ENCODE data around the gene PHC2.

The PHC2 gene

GRCh38 chr1:33328817-33329216 lies 102.1 kb downstream of the PHC2 start:
- no peak overlapping the region for H3K4me3 ChIP-seq (ENCODE audit: low read length)
- no peak overlapping the region for H3K27ac ChIP-seq (ENCODE audit: low read depth, low read length)
- no peaks in the 10 kb centered on the region for H3K4me1 ChIP-seq (ENCODE audit: insufficient read depth, low read length)
- H3K27me3 ChIP-seq (ENCODE audit: insufficient read depth, low read length): no peaks in the 10 kb centered on the region
- H3K36me3 ChIP-seq (ENCODE audit: insufficient read depth, low read length): peaks cover 93% of the 10 kb centered on the region
- WGBS: 96% methylated on average over 12 of the region's 12 CpGs
- no peaks in the 10 kb centered on the region for H3K9me3 ChIP-seq (ENCODE audit: insufficient read depth, low read depth, low read length)
- no peak overlapping the region for H3K9ac ChIP-seq (ENCODE audit: low read depth, low read length)

DNA sequence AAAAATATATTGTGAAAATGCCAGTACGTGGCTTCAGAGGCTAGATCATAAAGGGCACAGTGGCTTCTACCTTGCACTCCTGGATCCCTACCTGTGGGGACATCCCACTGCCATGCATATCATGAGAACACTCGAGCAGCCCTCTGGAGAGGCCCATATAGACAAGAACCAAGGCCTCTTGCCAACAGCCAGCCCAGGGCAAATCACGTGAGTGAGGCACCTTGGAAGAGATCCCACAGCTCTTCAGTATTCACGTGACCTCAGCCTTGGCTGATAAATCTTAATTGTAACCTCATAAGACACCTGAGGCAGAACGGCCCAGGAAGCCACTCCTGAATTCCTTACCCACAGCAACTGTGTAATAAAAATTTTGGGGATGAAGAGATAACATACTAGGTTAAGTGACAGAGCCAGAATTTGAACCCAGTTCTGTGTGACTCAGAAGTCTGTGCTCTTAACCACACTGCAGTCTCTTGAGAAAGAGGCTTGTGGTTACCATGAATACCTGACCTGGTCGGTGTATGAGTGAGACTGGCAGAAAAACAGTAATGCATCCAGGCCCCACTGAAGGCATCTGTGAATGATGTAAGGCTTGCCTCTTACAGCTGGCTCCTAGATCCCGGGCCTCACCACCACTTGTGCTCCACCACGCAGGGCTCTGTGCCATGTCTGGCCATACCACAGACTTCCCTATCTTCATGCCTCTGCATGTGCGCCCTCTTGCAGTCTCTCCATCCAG lies 103.1 kb downstream of the PHC2 start:
- Histone ChIP-seq H3K9me3 (ENCODE audit: insufficient read depth, low read depth, low read length) (no peaks in the 10 kb centered on the region), H3K27ac (ENCODE audit: low read depth, low read length) (no peak overlapping the region), H3K9ac (ENCODE audit: low read depth, low read length) (no peak overlapping the region), H3K4me1 (ENCODE audit: insufficient read depth, low read length) (no peaks in the 10 kb centered on the region), H3K36me3 (ENCODE audit: insufficient read depth, low read length) (peaks cover 93% of the 10 kb centered on the region), H3K4me3 (ENCODE audit: low read length) (no peak overlapping the region), H3K27me3 (ENCODE audit: insufficient read depth, low read length) (no peaks in the 10 kb centered on the region)
- 91% methylated on average over 9 of the region's 9 CpGs for WGBS

DNA sequence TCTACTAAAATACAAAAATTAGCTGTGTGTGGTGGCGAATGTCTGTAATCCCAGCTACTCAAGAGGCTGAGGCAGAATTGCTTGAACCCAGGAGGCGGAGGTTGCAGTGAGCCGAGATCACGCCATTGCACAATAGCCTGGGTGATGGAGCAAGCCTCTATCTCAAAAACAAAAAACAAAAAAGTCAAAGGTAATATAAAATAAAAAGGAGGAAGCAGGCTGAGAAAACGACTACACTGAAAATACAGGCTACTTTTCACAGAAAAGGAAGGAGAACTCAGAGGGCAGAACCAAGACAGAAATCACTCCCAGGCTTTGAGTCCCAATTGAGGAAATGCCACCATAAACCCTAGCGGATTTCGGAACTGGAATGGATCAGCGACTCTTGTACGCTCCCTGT lies 104.1 kb downstream of the PHC2 start:
- Histone ChIP-seq H3K4me3 (ENCODE audit: low read length) (no peak overlapping the region), H3K27ac (ENCODE audit: low read depth, low read length) (no peak overlapping the region), H3K27me3 (ENCODE audit: insufficient read depth, low read length) (no peaks in the 10 kb centered on the region), H3K9ac (ENCODE audit: low read depth, low read length) (no peak overlapping the region), H3K36me3 (ENCODE audit: insufficient read depth, low read length) (peaks cover 86% of the 10 kb centered on the region), H3K9me3 (ENCODE audit: insufficient read depth, low read depth, low read length) (no peaks in the 10 kb centered on the region), H3K4me1 (ENCODE audit: insufficient read depth, low read length) (no peaks in the 10 kb centered on the region)
- WGBS: 93% methylated on average over 9 of the region's 9 CpGs

DNA sequence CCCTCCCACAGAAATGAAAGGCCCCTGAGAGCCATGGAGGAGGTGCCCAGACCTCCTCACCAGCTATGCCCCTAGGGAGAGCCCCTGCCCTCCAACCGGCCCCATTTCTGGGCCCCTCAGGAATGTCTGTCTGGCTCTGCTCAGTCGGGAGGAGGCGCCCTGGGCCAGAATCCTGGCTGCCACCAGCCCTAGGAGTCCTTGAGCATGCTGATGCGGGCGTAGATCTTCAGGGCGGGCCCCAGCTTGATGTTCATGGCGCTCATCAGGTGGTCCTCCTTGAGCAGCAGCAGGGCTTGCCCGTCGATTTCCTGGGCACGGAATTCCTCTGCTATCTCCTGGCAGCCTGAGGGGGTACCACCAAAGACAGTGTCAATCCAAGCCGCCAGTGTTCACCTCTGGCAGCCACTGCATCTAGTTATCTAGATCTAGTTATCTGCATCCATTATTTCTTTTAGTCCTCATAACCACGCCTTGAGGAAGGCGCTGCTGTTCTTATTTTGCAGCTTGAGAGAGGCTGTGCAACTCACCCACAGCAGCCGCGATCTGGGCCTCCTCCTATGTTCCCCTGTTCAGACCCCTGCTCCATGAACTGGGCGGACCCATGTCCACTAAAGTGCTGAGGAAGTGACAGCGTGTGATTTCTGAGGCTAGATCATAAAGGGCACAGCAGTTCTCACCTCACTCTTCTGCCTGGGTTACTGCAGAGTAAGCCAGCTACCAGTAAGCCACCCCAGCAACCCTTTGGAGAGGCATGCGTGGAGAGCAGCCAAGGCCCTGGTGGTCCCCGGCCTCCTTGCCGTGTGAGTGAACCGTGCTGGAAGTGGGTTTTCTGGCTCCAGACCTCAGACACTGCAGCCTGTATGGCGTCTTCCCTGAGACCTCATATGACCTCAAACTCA lies 106.0 kb downstream of the PHC2 start:
- no peak overlapping the region for H3K27ac ChIP-seq (ENCODE audit: low read depth, low read length)
- H3K36me3 ChIP-seq (ENCODE audit: insufficient read depth, low read length): peaks cover 68% of the 10 kb centered on the region

GRCh38 chr1:33323663-33324477 lies 107.0 kb downstream of the PHC2 start:
- H3K9ac ChIP-seq (ENCODE audit: low read depth, low read length): no peak overlapping the region
- no peaks in the 10 kb centered on the region for H3K27me3 ChIP-seq (ENCODE audit: insufficient read depth, low read length)
- peaks cover 57% of the 10 kb centered on the region for H3K36me3 ChIP-seq (ENCODE audit: insufficient read depth, low read length)
- H3K4me1 ChIP-seq (ENCODE audit: insufficient read depth, low read length): no peaks in the 10 kb centered on the region
- WGBS: 86% methylated on average over 14 of the region's 14 CpGs
- H3K4me3 ChIP-seq (ENCODE audit: low read length): no peak overlapping the region
- H3K27ac ChIP-seq (ENCODE audit: low read depth, low read length): no peak overlapping the region
- H3K9me3 ChIP-seq (ENCODE audit: insufficient read depth, low read depth, low read length): no peaks in the 10 kb centered on the region

More for the DNA sequence above, 106.0 kb downstream of the PHC2 start:
- WGBS: 91% methylated on average over 22 of the region's 22 CpGs
- H3K9me3 ChIP-seq (ENCODE audit: insufficient read depth, low read depth, low read length): no peaks in the 10 kb centered on the region
- H3K4me1 ChIP-seq (ENCODE audit: insufficient read depth, low read length): no peaks in the 10 kb centered on the region
- H3K9ac ChIP-seq (ENCODE audit: low read depth, low read length): no peak overlapping the region
- H3K27me3 ChIP-seq (ENCODE audit: insufficient read depth, low read length): no peaks in the 10 kb centered on the region
- no peak overlapping the region for H3K4me3 ChIP-seq (ENCODE audit: low read length)

GRCh38 chr1:33322870-33323585 lies 107.9 kb downstream of the PHC2 start:
- Histone ChIP-seq H3K36me3 (ENCODE audit: insufficient read depth, low read length) (peaks cover 49% of the 10 kb centered on the region), H3K27me3 (ENCODE audit: insufficient read depth, low read length) (no peaks in the 10 kb centered on the region), H3K4me1 (ENCODE audit: insufficient read depth, low read length) (no peaks in the 10 kb centered on the region), H3K9me3 (ENCODE audit: insufficient read depth, low read depth, low read length) (no peaks in the 10 kb centered on the region), H3K4me3 (ENCODE audit: low read length) (no peak overlapping the region), H3K27ac (ENCODE audit: low read depth, low read length) (no peak overlapping the region), H3K9ac (ENCODE audit: low read depth, low read length) (no peak overlapping the region)
- 94% methylated on average over 10 of the region's 10 CpGs for WGBS

GRCh38 chr1:33322109-33322508 lies 108.8 kb downstream of the PHC2 start:
- Histone ChIP-seq H3K27ac (ENCODE audit: low read depth, low read length) (no peak overlapping the region), H3K9ac (ENCODE audit: low read depth, low read length) (no peak overlapping the region), H3K4me3 (ENCODE audit: low read length) (no peak overlapping the region), H3K27me3 (ENCODE audit: insufficient read depth, low read length) (no peaks in the 10 kb centered on the region), H3K9me3 (ENCODE audit: insufficient read depth, low read depth, low read length) (no peaks in the 10 kb centered on the region), H3K36me3 (ENCODE audit: insufficient read depth, low read length) (peaks cover 41% of the 10 kb centered on the region), H3K4me1 (ENCODE audit: insufficient read depth, low read length) (no peaks in the 10 kb centered on the region)
- WGBS: 90% methylated on average over 6 of the region's 6 CpGs

DNA sequence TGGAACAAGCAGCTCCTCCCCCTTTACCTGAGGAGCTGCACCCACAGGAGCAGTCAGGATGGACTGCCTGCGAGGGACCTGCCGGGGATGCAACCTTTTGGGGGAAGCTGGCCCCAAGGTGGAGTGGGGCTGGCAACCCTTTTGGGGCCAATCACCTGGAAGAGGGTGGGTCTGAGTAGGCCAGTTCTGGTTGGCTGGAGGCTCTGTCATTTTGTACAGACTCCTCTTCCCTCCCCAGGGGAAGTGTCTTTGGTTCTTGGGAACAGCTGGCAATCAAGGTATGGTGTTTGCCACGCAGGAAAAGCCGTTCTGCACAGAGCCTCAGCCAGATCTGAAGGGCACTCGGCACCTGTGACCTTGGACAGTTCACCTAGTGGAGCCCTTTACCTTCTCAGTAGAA lies 109.7 kb downstream of the PHC2 start:
- no peaks in the 10 kb centered on the region for H3K27me3 ChIP-seq (ENCODE audit: insufficient read depth, low read length)
- H3K4me3 ChIP-seq (ENCODE audit: low read length): no peak overlapping the region
- 93% methylated on average over 5 of the region's 5 CpGs for WGBS
- H3K27ac ChIP-seq (ENCODE audit: low read depth, low read length): no peak overlapping the region
- H3K9ac ChIP-seq (ENCODE audit: low read depth, low read length): no peak overlapping the region
- H3K36me3 ChIP-seq (ENCODE audit: insufficient read depth, low read length): peaks cover 32% of the 10 kb centered on the region
- no peaks in the 10 kb centered on the region for H3K9me3 ChIP-seq (ENCODE audit: insufficient read depth, low read depth, low read length)
- H3K4me1 ChIP-seq (ENCODE audit: insufficient read depth, low read length): no peaks in the 10 kb centered on the region

- no peaks in the 10 kb centered on the region for H3K27me3 ChIP-seq (ENCODE audit: insufficient read depth, low read length)
- no peaks in the 10 kb centered on the region for H3K9me3 ChIP-seq (ENCODE audit: insufficient read depth, low read depth, low read length)
- no peak within 1 kb of the TSS for H3K9ac ChIP-seq (ENCODE audit: low read depth, low read length)
- no peaks in the 10 kb centered on the region for H3K4me1 ChIP-seq (ENCODE audit: insufficient read depth, low read length)
- H3K36me3 ChIP-seq (ENCODE audit: insufficient read depth, low read length): peaks cover 27% of the 10 kb centered on the region
- no peak within 1 kb of the TSS for H3K27ac ChIP-seq (ENCODE audit: low read depth, low read length)
- H3K4me3 ChIP-seq (ENCODE audit: low read length): no peak within 1 kb of the TSS
- 93% methylated on average over 8 of the region's 8 CpGs for WGBS
Observed at GRCh38 chr1:33320619-33321165, 110.2 kb downstream of the PHC2 start, which contains the start of gene A3GALT2. A3GALT2 (minus strand) TSS chr1:33321098; CDS start chr1:33321098, 0 bp downstream.

DNA sequence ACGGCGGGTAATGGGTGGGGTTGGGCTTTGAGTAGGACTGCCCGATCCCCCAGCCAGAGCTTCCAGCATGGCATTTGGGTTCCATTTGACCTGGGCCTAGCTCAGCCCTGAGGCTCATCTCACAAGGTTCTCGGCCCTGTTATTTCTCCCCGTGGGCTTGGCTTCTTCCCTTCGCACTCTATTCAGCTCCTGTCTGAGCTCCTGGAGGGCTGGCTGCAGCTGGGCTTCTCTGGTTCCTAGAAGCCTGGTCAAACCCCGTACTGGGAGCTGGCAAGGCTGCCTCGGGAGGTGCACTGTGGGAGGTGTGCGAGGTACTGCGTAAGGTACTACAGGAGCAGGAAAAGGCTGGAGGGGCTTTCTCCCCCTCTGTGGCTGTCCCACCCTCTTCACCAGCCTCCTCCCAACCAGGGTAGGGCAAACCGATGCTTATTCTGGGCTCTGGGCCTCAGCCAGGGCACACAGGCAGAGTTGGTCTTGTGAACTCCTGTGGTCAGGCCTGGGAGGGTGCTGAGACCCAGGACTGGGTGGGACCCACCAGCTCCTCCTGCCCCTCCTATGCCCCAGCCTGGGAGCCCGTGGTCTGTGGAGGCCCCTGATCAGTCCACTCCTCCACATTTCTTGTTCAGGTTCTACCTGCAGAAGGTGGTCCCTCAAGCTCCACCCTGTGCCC lies 110.8 kb downstream of the PHC2 start:
- Histone ChIP-seq H3K9me3 (ENCODE audit: insufficient read depth, low read depth, low read length) (no peaks in the 10 kb centered on the region), H3K27ac (ENCODE audit: low read depth, low read length) (no peak overlapping the region), H3K4me1 (ENCODE audit: insufficient read depth, low read length) (no peaks in the 10 kb centered on the region), H3K27me3 (ENCODE audit: insufficient read depth, low read length) (no peaks in the 10 kb centered on the region), H3K4me3 (ENCODE audit: low read length) (no peak overlapping the region), H3K36me3 (ENCODE audit: insufficient read depth, low read length) (peaks cover 21% of the 10 kb centered on the region), H3K9ac (ENCODE audit: low read depth, low read length) (no peak overlapping the region)
- 92% methylated on average over 12 of the region's 12 CpGs for WGBS

All from HUES64 (cell line).